Stimulated activated CD4-positive, alpha-beta T cell treated with anti-CD3 and anti-CD28 coated beads, Interleukin-2, amount 100 ng/mL, for 48 hours (primary cell): ENCODE results near the gene GPC3.

Experiments
- DNase-seq, 2 donors: peaks; one replicate each; pipeline ENCODE4 v3.0.0-alpha.2; 2020

The GPC3 gene

GRCh38 chrX:133670383-133670782, 315.0 kb downstream of the GPC3 start:
- DNase-seq = no peak

DNA sequence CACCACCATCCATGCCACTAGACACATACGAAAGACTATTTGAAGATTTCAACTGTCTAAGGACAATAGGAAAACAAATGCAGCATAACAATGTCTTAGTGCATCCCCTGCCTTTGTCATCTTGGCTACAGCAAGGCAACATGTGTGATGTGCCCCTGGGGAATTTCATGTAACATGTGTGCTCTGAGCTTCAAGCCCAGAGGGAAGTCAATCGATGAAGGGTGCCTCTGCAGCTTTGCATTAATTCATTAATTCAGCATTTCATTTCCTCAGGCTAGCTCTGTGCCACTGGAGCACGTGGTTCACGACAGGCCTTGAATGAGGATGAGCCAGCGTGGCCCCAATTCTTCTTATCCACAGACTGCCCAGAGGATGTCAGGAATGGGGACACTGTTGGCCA, 316.2 kb downstream of the GPC3 start:
- DNase-seq = no peak

DNA sequence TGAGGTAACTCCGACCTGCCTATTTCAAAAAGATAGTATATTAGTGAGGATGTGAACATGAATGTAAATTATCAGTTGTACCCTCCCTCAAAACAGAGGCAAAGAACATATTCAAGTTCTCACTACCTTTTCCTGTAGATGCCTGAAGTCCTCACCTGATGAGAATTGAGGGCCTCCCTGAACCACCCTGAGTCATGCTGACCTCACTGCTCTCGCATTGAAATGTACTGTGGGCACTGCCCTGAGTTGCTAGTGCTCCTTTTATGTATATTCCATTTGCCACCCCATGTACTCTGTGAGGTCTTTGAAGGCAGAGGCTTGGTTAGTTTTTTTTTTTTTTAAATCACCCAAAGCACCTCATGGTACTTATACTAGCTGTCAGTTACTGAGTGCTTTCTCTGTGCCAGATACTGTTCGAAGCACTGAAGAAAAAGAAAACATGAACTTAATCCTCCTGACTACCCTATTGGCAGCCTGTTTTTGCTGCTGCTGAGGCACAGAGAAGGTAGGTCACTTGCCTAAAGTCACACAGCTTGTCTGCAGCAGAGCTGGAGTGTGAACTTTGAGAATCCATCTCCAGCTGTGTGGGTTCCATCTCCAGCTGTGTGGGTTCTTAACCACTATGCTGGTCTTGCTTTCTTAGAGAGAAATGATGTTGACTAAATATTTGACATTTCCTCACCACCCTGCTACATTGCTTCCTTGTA, 317.0 kb downstream of the GPC3 start:
- no peak for DNase-seq

DNA sequence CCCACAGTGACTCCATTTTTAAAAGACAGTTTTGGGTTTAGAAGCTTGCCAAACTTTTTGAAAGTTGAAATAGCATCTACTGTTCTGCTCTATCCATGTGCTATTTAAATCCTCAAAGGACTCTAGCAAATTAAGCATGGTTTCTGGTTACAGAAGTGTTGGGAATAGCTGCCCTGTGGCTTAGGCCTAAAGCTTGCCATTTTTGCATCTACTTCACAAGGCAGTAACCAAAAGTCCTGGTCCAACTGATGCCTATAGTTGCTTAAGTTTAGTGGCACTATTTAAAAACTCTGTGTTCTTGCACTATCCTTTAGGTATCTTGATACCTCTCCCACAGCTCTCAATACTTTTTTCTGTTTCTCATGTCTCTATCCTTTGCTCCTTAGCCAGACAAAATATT, 319.1 kb downstream of the GPC3 start:
- DNase-seq = no peak

- no peak for DNase-seq
These were observed 323.2 kb downstream of the GPC3 start for GRCh38 chrX:133661962-133662839.

DNA sequence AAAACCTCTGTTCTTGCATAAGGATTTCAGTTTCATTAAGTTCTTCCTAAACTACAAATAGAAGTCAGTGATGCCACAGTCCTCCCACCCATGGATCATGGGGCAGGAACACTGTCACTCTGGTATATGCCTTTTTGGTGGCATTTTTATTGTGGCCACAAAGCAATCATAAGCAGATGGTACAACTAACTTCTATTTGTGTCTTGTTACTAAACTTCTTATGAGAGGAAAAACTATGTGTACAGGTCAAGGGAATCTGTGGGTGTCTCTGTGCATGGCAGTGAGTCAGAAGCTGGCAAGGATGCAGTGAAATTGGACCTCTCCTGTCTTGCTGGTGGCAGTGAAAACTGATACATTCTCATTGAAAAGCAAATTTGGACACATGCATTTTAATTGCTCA, 325.1 kb downstream of the GPC3 start:
- DNase-seq = no peak

- DNase-seq = no peak
These were observed 327.0 kb downstream of the GPC3 start for GRCh38 chrX:133658293-133658911.

- no peak for DNase-seq
These were observed 329.8 kb downstream of the GPC3 start for GRCh38 chrX:133655275-133656265.

DNA sequence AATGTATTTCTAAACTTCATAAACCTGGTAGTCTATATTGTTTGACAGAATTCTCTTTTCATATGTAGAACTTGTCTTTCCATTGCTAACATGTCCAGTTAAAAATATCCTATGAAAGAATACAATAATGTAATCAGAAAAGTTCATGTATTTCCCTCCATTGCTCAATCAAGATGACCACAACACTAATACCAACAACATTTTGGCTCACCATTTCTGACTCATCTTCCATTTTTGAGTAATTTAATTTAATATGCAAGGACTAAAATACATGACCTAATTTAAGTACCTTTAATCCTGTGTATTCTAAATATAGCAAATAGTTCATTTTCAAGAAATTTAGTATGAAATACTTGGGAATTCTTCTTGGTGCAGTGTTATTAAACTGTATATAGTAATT, 330.6 kb downstream of the GPC3 start:
- DNase-seq = no peak

- DNase-seq = no peak
These were observed 332.0 kb downstream of the GPC3 start for GRCh38 chrX:133653358-133653757.

DNA sequence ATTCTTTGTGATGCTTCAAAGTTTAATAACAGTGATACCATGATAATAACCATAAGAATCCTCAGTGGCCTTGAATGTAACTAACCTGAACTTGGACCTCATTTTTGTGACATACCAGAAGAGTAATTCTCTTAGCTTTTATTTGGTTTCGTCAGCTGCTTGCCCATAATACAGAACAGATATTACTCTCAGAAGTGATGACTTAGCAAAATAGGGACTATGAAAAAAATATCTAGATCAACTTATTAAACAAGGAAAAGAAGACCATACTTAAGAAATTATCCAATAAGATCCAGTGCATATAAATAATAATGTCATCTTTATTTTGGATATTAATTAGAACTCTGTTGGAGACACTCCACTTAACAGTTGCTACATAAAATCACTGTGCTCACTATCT, 333.2 kb downstream of the GPC3 start:
- DNase-seq = no peak

DNA sequence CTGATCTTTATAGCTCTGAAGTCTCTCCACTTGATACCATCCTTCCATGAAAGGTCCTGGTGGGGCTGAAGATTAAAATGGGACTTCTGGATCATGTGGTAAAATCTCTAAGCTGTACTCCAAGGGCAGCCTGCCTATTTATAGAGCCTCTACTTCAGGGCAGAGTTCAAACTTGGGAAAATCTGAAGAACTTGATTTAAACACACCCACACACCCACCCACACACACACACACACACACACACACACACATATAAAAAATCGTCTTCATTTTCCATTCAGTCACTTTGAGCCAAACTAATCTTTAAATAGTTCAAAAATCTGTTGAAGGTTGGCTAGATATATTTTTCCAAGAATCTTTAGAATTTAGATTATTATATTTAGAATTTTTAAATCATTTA, 335.2 kb downstream of the GPC3 start:
- DNase-seq = no peak

- no peak for DNase-seq
These were observed 335.7 kb downstream of the GPC3 start for GRCh38 chrX:133649651-133650050.

DNA sequence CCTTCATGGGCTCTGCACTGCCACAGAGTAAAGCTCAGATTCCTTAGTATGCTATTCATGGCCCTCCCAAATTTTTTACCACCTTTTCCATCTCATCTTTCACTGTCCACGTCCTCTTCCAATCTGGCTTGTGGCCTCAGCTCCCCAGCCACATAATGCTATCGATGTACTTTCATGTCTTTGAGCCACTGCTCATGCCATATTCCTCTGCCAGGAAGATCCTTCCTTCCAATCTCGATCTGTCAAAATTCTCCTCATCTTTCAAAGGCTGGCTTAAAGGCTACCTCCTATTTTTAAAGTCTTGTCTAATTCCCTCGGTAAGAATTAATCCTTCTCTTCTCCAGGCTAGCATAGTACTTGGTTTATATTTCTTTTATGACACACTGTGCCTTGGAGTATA, 336.8 kb downstream of the GPC3 start:
- no peak for DNase-seq

DNA sequence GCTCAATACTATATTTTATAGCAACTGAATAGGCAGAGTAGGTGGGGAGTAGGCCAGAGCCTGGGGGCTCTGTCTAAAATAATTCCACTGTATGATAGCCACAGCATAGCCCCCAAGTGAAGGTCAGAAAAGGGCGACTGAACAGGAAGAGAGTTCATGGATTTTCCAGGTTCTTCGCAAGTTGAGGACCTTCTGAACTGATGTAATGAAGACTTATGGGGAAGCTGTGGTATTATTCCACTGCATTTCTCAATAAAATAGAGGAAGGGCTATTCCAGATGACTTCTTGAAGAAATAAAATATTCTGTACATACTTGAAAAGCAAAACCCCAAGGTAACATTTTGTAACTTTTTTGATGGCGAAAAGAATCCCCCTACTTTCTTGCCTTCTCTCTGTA, 338.7 kb downstream of the GPC3 start:
- no peak for DNase-seq

DNA sequence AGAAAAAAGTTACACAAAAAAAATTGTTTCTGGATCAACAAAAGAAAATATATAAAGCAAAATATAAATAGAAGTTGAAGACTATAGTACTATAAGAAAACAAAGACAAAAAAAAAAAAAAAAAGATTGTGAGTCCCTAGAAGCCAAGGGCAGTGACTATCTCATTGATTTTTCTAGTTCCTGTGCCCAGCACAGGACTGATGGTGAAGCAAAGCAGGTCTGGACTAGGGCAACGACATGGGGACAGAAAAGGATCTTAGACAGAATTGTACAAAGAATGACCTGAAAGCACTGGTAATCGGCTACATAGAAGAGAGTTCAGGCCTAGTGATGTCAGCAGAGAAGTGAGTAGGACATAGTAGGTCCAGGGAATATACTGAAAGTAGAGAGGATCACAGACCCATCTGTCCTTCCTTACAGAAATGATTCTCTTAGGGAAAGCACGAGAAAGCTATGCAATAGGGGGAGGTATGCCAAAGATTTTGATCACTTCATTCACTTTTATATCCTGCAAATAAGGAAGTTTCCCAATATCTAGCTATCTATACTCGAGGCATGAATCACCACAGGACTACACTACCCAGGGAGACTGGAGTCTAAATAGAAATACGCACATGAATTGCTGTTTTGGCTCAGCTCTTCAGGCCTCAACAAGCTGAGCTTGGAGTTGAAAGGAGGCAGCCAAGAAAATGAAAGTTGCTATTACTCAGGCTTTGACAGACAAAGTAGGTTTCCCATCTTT, 339.2 kb downstream of the GPC3 start:
- no peak for DNase-seq

GRCh38 chrX:133645256-133645655, 340.1 kb downstream of the GPC3 start:
- DNase-seq = no peak

- no peak for DNase-seq
These were observed 345.0 kb downstream of the GPC3 start for GRCh38 chrX:133640161-133641015.

DNA sequence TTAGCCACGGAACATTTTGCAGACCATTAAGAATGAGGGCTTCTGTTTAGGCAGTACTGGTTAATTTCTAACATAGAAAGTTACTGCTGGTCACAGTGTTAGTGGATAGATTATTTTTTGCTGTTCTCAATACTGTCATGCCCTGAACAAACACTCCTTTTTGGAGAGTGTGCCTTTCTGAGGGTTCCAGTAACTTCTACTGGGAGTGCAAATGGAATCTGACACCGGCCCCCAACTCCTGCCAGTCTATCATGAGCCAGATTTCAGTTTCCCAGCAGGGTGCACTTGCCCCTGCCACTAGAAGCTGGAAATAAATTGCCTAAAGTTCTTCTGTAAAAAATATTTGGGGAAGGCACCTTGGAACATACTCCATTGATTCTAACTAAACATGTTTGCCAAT, 345.7 kb downstream of the GPC3 start:
- no peak for DNase-seq

- DNase-seq = no peak
These were observed 347.1 kb downstream of the GPC3 start for GRCh38 chrX:133638285-133638684.

DNA sequence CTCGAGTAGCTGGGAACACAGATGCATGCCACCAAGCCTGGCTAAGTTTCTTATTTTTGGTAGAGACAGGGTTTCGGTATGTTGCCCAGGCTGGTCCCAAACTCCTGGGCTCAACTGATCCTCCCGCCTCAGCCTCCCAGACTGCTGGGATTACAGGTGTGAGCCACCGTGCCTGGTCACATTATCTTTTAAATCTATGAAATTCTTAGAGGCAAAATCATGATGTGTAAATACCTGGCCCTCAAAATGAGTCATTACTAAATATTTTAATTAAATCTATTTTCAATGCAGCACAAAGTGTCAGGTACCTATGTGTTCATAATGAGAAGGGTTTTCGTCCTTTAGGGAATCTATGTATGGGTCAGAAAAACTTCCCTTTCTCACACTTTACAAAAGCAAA, 347.6 kb downstream of the GPC3 start:
- no peak for DNase-seq
